Erythroblast (primary cell): ENCODE results near the gene PYGL.
"Not testable (repeated sequence)": the region's sequence is repeated elsewhere in the genome, so short reads cannot be mapped to it uniquely, and the experiment has no call there.

Experiments used
- DNase-seq, 2 experiments: peaks; one replicate each; lab custom pipeline; 2025; lab: John Stamatoyannopoulos, UW
- GATA1 ChIP-seq: IDR thresholded peaks from 2 replicates; pipeline ENCODE4 v1.6.1; 2011; ENCODE audit warnings: low read depth, mild to moderate bottlenecking, control low read depth, low read length, moderate library complexity
- POLR2A ChIP-seq: IDR thresholded peaks from 2 replicates; pipeline ENCODE4 v1.6.1; 2011; ENCODE audit warnings: mild to moderate bottlenecking, low read length

Gene PYGL

GRCh38 chr14:50967103-50967502, 22.8 kb upstream of the PYGL start:
- TF ChIP-seq GATA1 (no peak), POLR2A (no peak)
- DNase-seq, result no peak

DNA sequence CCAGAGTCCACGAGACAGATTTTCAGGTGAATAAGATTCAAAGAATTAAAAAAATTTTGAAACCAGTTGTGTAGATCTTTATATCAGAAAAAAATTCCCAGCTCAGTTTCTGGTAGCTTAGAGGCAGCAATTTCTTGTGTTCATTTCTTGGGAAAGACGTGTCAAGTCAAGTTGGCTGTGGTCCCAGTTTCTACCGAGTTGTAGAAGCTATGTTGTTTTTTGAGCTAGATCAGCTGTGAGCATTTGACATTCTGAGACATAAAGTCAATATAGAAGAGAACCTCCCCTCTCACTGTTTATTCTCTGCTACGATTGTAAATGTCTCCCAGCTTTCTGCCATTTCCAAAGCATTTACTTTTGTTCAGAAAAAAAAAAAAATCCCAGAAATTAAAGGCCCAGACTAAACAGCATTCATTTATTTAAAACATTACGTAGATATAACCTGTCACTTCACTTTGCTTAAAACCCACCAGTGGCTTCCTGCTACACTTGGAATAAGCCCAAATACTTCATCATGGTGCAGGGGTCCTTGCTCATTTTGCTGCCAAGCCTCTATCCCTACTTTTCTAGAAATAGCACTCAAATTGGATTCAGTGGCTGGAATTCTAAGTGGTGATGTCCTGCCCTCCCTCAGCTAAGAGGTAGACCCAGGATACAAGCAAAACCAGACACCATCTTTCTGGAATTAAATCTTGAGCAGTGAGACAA, 20.6 kb upstream of the PYGL start:
- DNase-seq, result no peak
- TF ChIP-seq GATA1, result no peak
- TF ChIP-seq POLR2A, result no peak

- DNase-seq, result no peak
- TF ChIP-seq GATA1 (no peak), POLR2A (no peak)
These were observed 19.6 kb upstream of the PYGL start for GRCh38 chr14:50963919-50964318.

DNA sequence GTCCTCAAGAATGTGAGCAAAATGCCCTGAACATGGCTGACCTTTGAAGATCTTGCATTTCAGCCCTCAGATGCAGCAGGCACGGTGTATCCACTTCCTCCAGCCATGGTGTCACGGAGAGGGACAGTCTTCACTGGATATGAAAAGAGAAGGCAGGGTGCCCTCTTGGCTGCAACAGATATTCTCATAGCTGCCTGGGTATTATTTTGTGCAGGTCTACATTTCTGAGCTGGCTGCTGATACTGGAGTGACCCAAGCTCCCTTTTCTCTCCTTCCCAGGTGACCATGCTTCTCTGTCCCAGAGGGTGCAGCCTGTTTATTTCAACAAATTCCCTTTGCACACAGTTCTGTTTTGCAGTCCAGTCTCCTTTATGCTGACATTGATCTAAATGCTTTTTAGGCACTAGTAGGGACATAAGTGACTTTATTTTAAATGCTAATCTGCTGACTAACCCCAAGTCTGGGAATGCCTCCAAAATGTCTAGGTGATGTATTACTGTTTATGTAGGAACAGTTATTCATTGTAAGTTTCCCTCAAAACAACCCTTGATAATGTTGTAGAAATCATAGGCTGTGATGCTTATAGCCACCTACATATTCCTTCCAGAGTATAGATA, 17.4 kb upstream of the PYGL start:
- DNase-seq, result no peak
- TF ChIP-seq GATA1 (no peak), POLR2A (no peak)

DNA sequence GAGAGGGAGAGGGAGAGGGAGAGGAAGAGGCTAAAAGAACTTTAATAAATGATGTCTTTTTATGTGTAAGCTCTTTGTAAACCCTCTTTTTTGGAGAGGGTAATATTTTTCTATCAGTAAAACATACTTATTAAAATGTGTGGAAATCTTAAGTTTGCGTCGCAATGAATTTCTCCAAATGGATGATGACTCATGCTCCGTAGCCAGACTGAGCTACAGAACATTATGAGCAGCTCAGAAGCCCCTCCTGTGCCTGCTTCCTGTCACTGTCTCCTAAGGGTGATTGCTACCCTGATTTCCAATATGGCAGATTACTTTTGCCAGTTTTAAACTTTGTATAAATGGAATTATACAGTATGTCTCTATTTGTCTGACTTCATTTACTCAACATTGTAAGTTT, 13.0 kb upstream of the PYGL start:
- DNase-seq, result no peak
- no peak for TF ChIP-seq GATA1
- TF ChIP-seq POLR2A, result no peak

DNA sequence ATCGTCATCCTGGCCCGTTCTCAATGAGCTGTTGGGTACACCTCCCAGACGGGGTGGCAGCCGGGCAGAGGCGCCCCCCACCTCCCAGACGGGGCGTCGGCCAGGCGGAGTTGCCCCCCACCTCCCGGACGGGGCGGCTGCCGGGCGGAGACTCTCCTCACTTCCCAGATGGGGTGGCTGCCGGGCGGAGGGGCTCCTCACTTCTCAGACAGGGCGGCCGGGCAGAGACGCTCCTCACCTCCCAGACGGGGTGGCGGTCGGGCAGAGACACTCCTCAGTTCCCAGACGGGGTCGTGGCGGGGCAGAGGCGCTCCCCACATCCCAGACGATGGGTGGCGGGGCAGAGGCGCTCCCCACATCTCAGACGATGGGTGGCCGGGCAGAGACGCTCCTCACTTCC, 12.1 kb upstream of the PYGL start:
- not testable (repeated sequence) for DNase-seq

- peak; percentile 83 to 88 for DNase-seq
- TF ChIP-seq POLR2A (no peak), GATA1 (peak; percentile 22)
These were observed 11.2 kb upstream of the PYGL start for GRCh38 chr14:50955373-50956043.

DNA sequence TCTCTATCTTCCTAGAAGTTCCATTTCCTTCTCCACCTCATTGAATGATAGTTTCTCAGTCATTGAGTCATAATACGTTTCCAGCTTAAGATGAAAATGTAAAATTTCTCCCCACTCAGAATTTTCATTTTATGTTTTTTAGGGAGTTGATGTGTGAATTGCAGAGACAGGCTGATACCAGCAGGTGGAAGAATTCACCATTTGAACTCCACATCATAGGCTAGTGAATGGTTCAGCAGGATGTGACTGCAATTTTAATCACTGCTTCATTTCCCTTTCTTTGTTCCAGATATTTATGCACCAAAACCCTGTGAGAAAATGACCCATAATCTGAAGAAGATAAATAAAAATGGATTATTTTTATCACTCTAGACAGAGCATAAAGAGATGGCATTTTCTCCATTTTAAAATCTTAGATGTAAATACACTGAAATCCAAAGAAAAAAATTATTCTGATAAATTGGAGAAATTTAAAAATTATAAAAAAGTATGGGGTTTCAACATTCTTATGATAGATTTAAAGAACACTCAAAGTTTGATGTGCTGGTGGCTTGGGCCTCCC, 10.6 kb upstream of the PYGL start:
- TF ChIP-seq GATA1, result no peak
- no peak for TF ChIP-seq POLR2A
- DNase-seq, result peak; percentile 17 to 51

GRCh38 chr14:50953502-50953901, 9.2 kb upstream of the PYGL start:
- TF ChIP-seq GATA1 (no peak), POLR2A (no peak)
- DNase-seq, result no peak

DNA sequence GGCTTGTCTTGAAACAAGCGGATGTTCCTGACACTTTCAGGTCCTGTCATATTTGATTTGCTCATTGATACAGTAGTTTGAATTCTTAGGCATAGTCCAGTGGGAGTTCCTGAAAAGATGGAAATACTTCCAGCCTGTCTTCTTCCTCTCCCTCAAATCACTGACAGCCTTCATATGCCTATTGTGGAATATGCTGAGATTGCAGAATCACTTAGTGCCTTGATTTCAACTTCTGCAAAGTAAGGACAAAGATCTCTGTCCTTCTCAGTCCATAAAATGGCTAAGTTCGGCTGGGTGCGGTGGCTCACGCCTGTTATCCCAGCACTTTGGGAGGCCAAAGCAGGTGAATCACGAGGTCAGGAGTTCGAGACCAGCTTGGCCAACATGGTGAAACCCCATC, 6.7 kb upstream of the PYGL start:
- no peak for TF ChIP-seq GATA1
- TF ChIP-seq POLR2A, result no peak
- no peak for DNase-seq

DNA sequence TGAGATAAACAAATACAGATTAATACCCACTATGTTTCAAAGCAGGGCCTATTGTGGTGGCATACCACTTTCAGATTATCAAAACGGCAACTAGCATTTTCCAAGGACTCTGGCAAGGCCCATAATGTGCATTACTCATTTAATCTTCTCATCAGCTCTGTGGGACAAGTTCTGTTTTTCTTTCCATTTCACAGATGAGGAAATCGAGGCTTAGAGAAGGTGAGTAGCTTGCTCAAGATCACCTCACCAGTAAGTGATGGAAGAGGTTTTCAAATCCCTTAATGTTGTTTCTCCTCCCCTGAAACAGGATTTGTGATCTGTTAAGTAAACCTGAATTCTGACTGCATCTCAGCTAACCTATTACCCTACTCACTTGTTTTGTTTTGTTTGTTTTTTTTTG, 3.9 kb upstream of the PYGL start:
- TF ChIP-seq GATA1 (no peak), POLR2A (no peak)
- no peak for DNase-seq

DNA sequence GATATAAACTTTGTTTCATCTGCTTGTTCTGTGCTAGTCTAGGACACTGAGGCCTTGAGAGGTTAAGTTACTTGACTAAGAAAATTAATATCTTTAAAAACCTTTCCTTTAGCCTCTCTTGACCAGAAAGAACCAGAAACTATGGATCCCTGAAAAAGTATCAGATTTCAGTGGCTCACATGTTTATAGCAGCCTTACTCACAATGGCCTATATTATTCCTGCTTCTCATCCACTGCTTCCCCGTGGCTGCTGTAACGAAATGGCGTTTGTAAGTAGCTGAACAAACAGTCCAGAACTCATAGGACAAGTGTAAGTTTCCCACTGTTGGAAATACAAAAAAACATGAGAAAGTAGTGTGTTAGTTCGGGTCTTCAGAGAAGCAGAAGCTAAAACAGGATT, 3.2 kb upstream of the PYGL start:
- TF ChIP-seq POLR2A, result no peak
- no peak for TF ChIP-seq GATA1
- DNase-seq, result no peak

GRCh38 chr14:50946234-50946935, 2.1 kb upstream of the PYGL start:
- no peak for TF ChIP-seq GATA1
- TF ChIP-seq POLR2A, result no peak
- no peak for DNase-seq

GRCh38 chr14:50944647-50945413, 547 bp upstream of the PYGL start:
- DNase-seq, result peak in 1 of 2 experiments; percentile 31
- TF ChIP-seq POLR2A (peak; percentile 6), GATA1 (no peak)
